ENCODE data around the gene NPIPA5. TPM values are rescaled to one million over a fixed set of nuclear protein-coding genes. Genes with fewer than 3 reads are reported as not detected.
"Not testable (repeated sequence)": the region's sequence is repeated elsewhere in the genome, so short reads cannot be mapped to it uniquely, and the experiment has no call there.

Gene NPIPA5
- 1 to 10 TPM in 1 of 2 donors, under 1 TPM in 1; 0.39 to 9.1 TPM for total RNA-seq

DNA sequence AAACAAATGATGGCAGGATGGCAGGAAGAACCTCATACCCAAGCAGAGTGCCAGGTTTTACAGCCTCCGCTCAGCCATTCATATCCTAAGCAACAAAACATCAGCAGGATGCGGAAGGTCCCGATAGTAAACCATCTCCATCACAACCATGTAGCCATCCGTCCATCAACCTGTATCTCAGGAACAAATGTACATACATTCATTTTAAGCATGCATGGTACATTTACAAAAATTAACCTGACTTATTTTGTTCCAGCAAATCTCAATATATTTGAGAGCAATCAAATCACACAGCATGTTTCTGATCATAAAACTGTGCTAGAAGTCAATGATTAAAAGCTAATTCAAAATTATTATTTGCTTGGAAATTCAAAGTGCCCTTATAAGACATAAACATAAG lies at the start of gene NPIPA5:
Gene NPIPA5 (minus strand): TSS at position 101 of the 400 bp plus-strand sequence. CDS start 0 bp downstream, at position 101.
- H3K27me3 Mint-ChIP-seq (ENCODE audit: low read depth); DNase-seq; H3K4me1 Mint-ChIP-seq (ENCODE audit: low read depth); H3K36me3 Mint-ChIP-seq (ENCODE audit: insufficient read depth in 2 of 2); H3K9me3 Mint-ChIP-seq; H3K4me3 Mint-ChIP-seq; H3K27ac Mint-ChIP-seq; ATAC-seq (replicated peaks in 1 of 2): not testable (repeated sequence)

DNA sequence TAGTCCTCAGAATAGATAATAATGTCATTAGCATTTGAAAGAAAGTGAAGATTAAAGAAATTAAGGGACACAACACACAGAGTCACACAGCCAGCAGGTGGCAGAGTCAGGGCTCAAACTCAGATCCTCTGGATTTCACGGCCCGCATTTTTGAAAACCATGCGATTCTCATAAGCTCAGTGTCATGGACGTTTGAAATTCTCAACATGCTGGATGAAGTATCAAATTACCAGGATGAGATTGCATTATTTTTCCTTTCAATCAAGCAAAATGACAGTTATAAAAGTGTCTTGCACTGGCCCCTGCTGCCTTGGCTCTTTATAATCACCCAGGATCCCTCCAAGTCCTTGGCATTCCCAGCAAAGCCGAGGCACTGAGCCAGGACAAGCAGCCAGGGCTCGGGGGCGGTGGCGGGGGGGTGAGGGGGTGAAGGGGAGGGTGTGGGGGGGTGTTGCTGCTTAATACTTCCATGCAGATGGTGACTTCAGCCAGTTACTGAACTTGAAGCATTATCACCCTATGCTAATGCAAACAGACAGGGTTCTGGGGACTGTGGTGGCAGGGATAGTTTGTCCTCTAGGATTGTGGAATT lies 49.6 kb upstream of the NPIPA5 start:
- Mint-ChIP-seq H3K27me3 (ENCODE audit: low read depth) (peaks cover 10% of the 10 kb centered on the region), H3K4me3 (no peak overlapping the region), H3K36me3 (ENCODE audit: insufficient read depth in 2 of 2) (no peaks in the 10 kb centered on the region), H3K27ac (no peak overlapping the region), H3K9me3 (no peaks in the 10 kb centered on the region), H3K4me1 (ENCODE audit: low read depth) (no peaks in the 10 kb centered on the region)
- ATAC-seq (replicated peaks in 1 of 2) = peak; percentile 66 to 69
- DNase-seq = peak; percentile 52 to 57

DNA sequence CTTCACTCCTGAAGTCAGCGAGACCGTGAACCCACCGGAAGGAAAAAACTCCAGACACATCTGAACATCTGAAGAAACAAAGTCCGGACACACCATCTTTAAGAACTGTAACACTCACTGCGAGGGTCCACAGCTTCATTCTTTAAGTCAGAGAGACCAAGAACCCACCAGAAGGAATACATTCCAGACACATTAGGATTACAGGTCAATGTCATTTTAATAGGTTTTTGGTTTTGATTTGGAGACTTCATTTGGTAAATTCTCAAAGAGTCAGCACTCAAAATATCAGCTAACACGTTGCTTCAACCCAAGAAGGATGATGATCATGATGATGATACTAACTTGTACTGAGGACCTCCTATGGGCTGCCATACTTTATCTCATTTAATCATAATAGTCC lies 48.7 kb upstream of the NPIPA5 start:
- Mint-ChIP-seq H3K4me3 (no peak overlapping the region), H3K9me3 (no peaks in the 10 kb centered on the region), H3K27ac (no peak overlapping the region), H3K36me3 (ENCODE audit: insufficient read depth in 2 of 2) (no peaks in the 10 kb centered on the region), H3K27me3 (ENCODE audit: low read depth) (peaks cover 16% of the 10 kb centered on the region), H3K4me1 (ENCODE audit: low read depth) (no peaks in the 10 kb centered on the region)
- no peak for DNase-seq
- no peak for ATAC-seq (replicated peaks in 1 of 2)

DNA sequence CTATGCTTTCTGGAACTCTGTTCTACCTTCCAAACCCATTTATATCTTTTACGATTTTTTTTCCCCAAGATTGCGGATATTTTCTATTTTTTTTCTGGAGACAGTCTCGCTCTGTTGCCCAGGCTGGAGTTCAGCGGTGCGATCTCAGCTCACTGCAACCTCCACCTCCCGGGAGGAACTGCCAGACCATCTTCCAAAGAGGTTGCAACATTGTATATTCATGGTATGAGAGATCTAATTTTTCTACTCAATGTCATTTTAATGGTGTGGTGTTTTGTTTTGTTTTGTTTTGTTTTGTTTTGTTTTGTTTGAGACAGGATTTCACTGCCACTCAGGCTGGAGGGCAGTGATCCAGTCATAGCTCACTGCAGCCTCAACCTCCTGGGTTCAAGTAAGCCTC lies 47.8 kb upstream of the NPIPA5 start:
- H3K9me3 Mint-ChIP-seq = no peaks in the 10 kb centered on the region
- H3K36me3 Mint-ChIP-seq (ENCODE audit: insufficient read depth in 2 of 2) = no peaks in the 10 kb centered on the region
- no peak for DNase-seq
- peaks cover 18% of the 10 kb centered on the region for H3K27me3 Mint-ChIP-seq (ENCODE audit: low read depth)
- no peak overlapping the region for H3K27ac Mint-ChIP-seq
- ATAC-seq (replicated peaks in 1 of 2) = no peak
- no peak overlapping the region for H3K4me3 Mint-ChIP-seq
- no peaks in the 10 kb centered on the region for H3K4me1 Mint-ChIP-seq (ENCODE audit: low read depth)

DNA sequence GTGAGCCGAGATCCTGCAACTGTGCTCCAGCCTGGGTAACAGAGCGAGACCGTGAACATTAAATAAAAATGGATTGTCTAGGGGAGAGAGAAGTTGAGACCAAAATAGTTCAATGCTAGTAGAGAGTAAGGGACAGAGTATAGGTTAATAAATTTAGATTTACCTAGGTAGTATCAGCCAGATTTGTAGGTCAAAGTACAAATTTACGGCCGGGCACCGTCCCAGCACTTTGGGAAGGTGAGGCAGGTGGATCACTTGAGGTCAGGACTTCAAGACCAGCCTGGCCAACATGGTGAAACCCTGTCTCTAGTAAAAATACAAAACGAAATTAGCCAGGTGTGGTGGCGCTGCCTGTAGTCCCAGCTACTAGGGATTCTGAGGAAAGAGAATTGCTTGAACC lies 44.1 kb upstream of the NPIPA5 start:
- Mint-ChIP-seq H3K4me1 (ENCODE audit: low read depth) (no peaks in the 10 kb centered on the region), H3K27ac (no peak overlapping the region), H3K36me3 (ENCODE audit: insufficient read depth in 2 of 2) (no peaks in the 10 kb centered on the region), H3K9me3 (no peaks in the 10 kb centered on the region), H3K27me3 (ENCODE audit: low read depth) (peaks cover 18% of the 10 kb centered on the region), H3K4me3 (no peak overlapping the region)
- ATAC-seq (replicated peaks in 1 of 2) (no peak), DNase-seq (no peak)

DNA sequence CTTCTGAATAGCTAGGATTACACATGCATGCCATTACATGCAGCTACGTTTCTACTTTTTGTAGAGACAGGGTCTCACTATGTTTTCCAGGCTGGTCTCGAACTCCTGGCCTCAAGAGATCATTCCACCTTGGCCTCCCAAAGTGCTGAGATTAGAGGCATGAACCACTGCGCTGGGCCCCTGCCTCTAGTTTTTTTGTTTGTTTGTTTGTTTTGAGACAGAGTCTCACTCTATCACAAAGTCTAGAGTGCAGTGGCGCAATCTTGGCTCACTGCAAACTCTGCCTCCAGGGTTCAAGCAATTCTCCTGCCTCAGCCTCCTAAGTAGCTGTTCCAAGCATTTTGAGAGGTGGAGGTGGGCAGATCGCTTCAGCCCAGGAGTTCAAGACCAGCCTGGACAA lies 43.6 kb upstream of the NPIPA5 start:
- H3K36me3 Mint-ChIP-seq (ENCODE audit: insufficient read depth in 2 of 2); H3K9me3 Mint-ChIP-seq; ATAC-seq (replicated peaks in 1 of 2); H3K27ac Mint-ChIP-seq; DNase-seq; H3K4me3 Mint-ChIP-seq; H3K4me1 Mint-ChIP-seq (ENCODE audit: low read depth): not testable (repeated sequence)
- H3K27me3 Mint-ChIP-seq (ENCODE audit: low read depth) = peaks cover 16% of the 10 kb centered on the region

DNA sequence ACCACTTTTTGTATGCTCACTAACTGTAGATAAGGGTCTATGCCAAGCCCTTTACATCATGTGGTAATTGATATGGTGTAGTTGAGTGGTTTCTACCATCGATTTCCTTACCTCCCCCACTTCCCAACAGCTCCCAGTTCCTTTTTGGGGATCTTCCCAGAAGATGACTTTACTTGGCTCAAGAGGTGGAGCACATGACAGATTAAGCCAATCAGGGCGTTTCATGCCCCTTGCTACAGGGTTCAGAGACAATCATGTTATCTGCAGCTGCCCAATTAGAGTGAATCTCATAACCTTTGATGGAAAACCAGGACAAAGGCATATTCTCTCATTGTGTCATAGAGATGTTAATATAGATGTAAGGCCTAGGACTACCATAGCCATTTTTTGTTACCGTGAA lies 40.1 kb upstream of the NPIPA5 start:
- no peaks in the 10 kb centered on the region for H3K9me3 Mint-ChIP-seq
- ATAC-seq (replicated peaks in 1 of 2) (no peak), DNase-seq (no peak)
- H3K27me3 Mint-ChIP-seq (ENCODE audit: low read depth) = peaks cover 12% of the 10 kb centered on the region
- H3K27ac Mint-ChIP-seq = no peak overlapping the region
- H3K36me3 Mint-ChIP-seq (ENCODE audit: insufficient read depth in 2 of 2) = no peaks in the 10 kb centered on the region
- no peak overlapping the region for H3K4me3 Mint-ChIP-seq
- H3K4me1 Mint-ChIP-seq (ENCODE audit: low read depth) = no peaks in the 10 kb centered on the region

DNA sequence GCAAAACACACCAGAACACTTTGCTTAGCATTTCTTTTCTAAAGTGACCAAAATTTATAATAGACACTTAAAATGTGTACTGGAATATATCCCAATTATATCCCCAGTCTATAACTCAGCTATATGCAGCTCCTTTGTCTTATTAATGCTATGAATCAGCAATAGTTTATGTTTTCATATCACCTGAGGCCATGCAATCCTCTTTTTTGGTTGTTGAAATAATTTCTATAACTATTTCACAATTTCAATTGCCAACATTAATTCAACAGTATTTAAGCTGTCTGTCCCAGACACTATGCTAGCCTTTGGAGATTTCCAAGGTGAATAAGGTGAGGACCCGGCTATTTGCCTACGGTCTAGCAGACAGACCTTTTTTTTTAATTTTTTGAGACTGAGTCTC lies 39.1 kb upstream of the NPIPA5 start:
- no peak for ATAC-seq (replicated peaks in 1 of 2)
- Mint-ChIP-seq H3K4me1 (ENCODE audit: low read depth) (no peaks in the 10 kb centered on the region), H3K9me3 (no peaks in the 10 kb centered on the region), H3K36me3 (ENCODE audit: insufficient read depth in 2 of 2) (no peaks in the 10 kb centered on the region), H3K4me3 (no peak overlapping the region), H3K27me3 (ENCODE audit: low read depth) (peaks cover 5% of the 10 kb centered on the region), H3K27ac (no peak overlapping the region)
- no peak for DNase-seq

DNA sequence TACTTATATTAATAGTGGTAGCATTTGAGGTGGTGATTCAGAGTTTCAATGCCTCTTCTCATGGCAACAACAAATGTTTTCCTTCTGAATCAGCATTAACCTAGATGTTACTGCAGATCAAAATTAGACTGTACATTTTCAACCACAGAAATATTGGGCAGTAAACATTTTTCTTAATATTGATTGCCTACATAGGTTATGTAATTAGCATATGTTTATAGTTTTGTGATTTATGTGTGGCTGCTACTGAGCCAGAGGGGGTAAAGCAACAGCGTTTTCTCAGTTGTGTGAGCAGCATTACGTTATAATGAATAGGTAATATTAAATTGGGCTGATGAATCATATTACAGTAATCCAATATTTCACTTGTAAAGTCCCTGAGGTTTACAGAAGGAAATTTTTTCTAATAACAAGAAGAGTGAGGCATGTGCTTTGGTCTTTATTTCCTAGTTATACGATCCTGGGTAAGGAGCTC lies 37.5 kb upstream of the NPIPA5 start:
- H3K4me1 Mint-ChIP-seq (ENCODE audit: low read depth) = no peaks in the 10 kb centered on the region
- no peak overlapping the region for H3K27ac Mint-ChIP-seq
- H3K4me3 Mint-ChIP-seq = no peak overlapping the region
- H3K27me3 Mint-ChIP-seq (ENCODE audit: low read depth) = no peaks in the 10 kb centered on the region
- ATAC-seq (replicated peaks in 1 of 2) = no peak
- H3K36me3 Mint-ChIP-seq (ENCODE audit: insufficient read depth in 2 of 2) = no peaks in the 10 kb centered on the region
- H3K9me3 Mint-ChIP-seq = no peaks in the 10 kb centered on the region
- no peak for DNase-seq

DNA sequence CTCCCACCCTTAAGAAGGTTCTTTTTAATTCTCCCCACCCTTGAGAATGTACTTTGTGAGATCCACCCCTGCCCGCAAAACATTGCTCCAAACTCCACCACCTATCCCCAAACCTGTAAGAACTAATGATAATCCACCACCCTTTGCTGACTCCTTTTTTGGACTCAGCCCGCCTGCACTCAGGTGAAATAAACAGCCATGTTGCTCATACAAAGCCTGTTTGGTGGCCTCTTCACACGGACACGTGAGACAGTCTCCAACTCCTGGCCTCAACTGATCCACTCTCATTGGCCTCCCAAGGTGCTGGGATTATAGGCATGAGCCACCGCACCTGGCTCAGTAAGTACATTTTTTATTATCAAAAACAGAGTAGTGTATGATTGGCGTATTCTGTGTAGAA lies 31.4 kb upstream of the NPIPA5 start:
- H3K9me3 Mint-ChIP-seq; ATAC-seq (replicated peaks in 1 of 2); DNase-seq; H3K4me3 Mint-ChIP-seq; H3K27me3 Mint-ChIP-seq (ENCODE audit: low read depth); H3K36me3 Mint-ChIP-seq (ENCODE audit: insufficient read depth in 2 of 2); H3K27ac Mint-ChIP-seq; H3K4me1 Mint-ChIP-seq (ENCODE audit: low read depth): not testable (repeated sequence)

DNA sequence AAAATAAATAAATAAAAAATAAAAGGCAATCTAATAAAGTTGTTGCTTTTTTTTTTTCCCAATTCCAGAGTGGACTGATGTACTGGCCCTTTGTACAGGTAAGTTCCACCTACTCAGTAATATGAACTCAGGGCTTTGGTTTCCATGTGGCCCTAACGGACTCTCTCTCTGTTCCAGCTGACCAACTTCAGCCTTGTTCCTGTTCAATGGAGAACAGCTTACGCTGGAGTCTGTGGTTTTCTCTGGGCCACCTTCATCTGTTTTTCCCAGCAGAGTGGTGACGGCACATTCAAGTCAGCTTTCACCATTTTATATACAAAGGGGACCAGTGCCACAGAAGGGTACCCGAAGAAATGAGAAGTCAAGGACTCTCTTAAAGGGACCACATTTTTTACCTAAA lies 29.7 kb upstream of the NPIPA5 start:
- H3K27ac Mint-ChIP-seq; ATAC-seq (replicated peaks in 1 of 2); H3K4me1 Mint-ChIP-seq (ENCODE audit: low read depth); H3K36me3 Mint-ChIP-seq (ENCODE audit: insufficient read depth in 2 of 2); H3K27me3 Mint-ChIP-seq (ENCODE audit: low read depth); H3K9me3 Mint-ChIP-seq; H3K4me3 Mint-ChIP-seq; DNase-seq: not testable (repeated sequence)

DNA sequence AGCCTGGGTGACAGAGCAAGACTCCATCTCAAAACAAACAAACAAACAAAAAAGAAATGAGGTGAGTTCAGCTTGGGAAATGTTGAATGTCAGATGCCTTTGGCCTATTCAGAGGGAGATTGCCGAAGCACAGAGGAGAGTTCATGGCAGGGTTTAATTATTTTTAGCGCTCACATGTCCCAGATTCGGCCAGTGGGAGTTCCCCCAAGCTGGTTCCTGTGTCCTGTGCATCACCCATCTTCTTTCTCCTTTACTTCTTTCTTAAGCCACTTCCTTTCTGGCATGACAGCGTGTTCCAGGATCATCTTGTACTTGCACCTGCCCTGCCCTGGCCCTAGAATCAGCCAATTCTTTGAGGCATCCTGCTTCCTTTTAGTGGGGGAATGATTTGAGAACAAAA lies 26.7 kb upstream of the NPIPA5 start:
- H3K4me3 Mint-ChIP-seq = no peak overlapping the region
- H3K36me3 Mint-ChIP-seq (ENCODE audit: insufficient read depth in 2 of 2) = no peaks in the 10 kb centered on the region
- H3K27ac Mint-ChIP-seq = no peak overlapping the region
- ATAC-seq (replicated peaks in 1 of 2) (no peak), DNase-seq (no peak)
- no peaks in the 10 kb centered on the region for H3K27me3 Mint-ChIP-seq (ENCODE audit: low read depth)
- no peaks in the 10 kb centered on the region for H3K4me1 Mint-ChIP-seq (ENCODE audit: low read depth)
- H3K9me3 Mint-ChIP-seq = no peaks in the 10 kb centered on the region

DNA sequence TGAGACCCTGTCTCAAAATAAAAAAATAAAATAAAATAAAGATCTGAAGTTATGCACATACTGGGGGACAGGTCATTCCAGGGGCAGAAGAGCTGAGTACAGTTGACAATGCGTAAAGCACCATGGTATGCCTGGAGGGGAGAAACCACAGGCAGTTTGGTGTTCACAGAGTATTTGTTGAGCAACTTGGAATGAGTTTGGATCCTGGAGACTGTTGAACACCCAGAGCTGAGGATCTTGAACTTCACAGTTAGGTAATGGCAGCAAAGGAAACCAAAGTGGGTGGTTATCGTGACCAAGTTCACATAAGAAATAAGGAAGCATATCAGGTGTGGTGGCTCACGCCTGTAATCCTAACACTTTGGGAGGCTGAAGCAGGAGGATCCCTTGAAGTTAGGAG lies 26.0 kb upstream of the NPIPA5 start:
- ATAC-seq (replicated peaks in 1 of 2); H3K27ac Mint-ChIP-seq; DNase-seq; H3K4me1 Mint-ChIP-seq (ENCODE audit: low read depth); H3K27me3 Mint-ChIP-seq (ENCODE audit: low read depth); H3K36me3 Mint-ChIP-seq (ENCODE audit: insufficient read depth in 2 of 2); H3K9me3 Mint-ChIP-seq; H3K4me3 Mint-ChIP-seq: not testable (repeated sequence)

DNA sequence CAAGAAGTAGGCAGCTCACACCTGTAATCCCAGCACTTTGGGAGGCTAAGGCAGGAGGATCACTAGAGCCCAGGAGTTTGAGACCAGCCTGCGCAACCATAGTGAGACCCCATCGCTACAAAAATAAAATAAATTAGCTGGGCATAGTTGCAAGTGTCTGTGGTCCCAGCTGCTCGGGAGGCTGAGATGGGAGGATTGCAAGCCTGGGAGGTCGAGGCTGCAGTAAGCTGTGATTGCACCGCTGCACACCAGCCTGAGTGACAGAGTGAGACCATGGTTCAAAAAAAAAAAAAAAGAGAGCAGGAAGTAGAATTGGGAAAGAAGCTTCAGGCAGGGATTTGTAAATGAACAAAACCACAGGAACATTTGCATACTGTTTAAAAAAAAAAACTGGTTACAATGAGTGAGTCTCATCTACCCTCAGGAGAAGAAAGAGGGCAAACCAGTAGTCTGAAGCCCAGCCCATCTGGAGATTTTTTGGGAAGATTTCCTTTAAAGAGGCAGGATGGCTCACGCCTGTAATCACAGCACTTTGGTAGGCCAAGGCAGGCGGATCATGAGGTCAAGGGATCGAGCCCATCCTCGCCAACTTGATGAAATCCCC lies 25.4 kb upstream of the NPIPA5 start:
- no peaks in the 10 kb centered on the region for H3K36me3 Mint-ChIP-seq (ENCODE audit: insufficient read depth in 2 of 2)
- no peak for ATAC-seq (replicated peaks in 1 of 2)
- no peak overlapping the region for H3K27ac Mint-ChIP-seq
- H3K9me3 Mint-ChIP-seq = no peaks in the 10 kb centered on the region
- no peaks in the 10 kb centered on the region for H3K4me1 Mint-ChIP-seq (ENCODE audit: low read depth)
- no peak for DNase-seq
- no peak overlapping the region for H3K4me3 Mint-ChIP-seq
- H3K27me3 Mint-ChIP-seq (ENCODE audit: low read depth) = no peaks in the 10 kb centered on the region

Measured in activated T-cell treated with anti-CD3 and anti-CD28 coated beads, Interleukin-2, amount 50 U/mL, for 72 hours (primary cell).